Effector CD4-positive, alpha-beta T cell (primary cell): ENCODE results near the gene ANKRD29.

Source experiments
- DNase-seq: peaks from one replicate; pipeline ENCODE4 v3.0.0-alpha.2; 2020

ANKRD29 gene

GRCh38 chr18:23552505-23552904 lies 110.2 kb downstream of the ANKRD29 start:
- DNase-seq: no peak

DNA sequence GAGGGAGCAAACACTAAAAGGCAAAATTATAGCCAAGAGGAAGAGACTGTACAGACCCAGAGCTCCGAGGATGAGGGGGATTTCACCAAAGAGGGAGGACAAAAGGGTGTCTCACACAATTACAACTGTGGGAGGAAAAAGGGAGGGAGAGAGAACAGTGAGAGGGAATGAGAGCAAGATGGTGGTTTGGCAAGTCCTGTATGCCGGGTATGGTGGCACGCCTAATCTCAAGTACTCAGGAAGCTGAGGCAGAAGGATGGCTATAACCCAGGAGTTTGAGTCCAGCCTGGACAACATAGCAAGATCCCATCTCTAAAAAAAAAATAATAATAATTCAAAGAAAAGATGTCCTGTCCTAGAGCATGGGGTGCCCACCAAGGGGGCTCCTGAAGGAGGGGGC lies 110.7 kb downstream of the ANKRD29 start:
- no peak for DNase-seq

GRCh38 chr18:23550898-23551297 lies 111.8 kb downstream of the ANKRD29 start:
- DNase-seq: no peak
